ENCODE results near the gene DACT2.
"Not testable (repeated sequence)": the region's sequence is repeated elsewhere in the genome, so short reads cannot be mapped to it uniquely, and the experiment has no call there.

The DACT2 gene

DNA sequence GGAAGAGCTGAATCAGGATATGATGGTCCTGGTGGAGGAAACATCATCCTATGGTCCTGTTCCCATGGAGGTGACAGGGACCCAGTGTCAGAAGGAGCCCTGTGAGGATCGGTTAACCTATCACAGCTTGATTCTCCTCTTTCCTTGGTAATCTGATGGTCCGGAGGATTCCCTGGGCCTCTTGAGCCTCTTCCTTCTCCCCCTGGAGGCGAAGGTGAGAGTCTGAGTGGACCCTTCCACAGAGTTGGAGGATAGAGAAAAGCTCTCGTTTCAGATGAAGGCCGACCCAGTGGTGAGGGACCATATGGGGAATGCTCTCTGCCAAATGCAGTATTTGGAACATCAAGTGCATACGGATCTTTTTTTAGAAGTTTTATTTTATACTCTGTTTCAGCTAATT lies 32.1 kb downstream of the DACT2 start:
- H3K9me3 ChIP-seq (ENCODE audit: insufficient read depth, low read depth, low read length), result not testable (repeated sequence)
- no CpG with 5 or more reads among the region's 6 CpGs for WGBS (ENCODE audit: extremely low coverage, insufficient coverage, insufficient read length)

DNA sequence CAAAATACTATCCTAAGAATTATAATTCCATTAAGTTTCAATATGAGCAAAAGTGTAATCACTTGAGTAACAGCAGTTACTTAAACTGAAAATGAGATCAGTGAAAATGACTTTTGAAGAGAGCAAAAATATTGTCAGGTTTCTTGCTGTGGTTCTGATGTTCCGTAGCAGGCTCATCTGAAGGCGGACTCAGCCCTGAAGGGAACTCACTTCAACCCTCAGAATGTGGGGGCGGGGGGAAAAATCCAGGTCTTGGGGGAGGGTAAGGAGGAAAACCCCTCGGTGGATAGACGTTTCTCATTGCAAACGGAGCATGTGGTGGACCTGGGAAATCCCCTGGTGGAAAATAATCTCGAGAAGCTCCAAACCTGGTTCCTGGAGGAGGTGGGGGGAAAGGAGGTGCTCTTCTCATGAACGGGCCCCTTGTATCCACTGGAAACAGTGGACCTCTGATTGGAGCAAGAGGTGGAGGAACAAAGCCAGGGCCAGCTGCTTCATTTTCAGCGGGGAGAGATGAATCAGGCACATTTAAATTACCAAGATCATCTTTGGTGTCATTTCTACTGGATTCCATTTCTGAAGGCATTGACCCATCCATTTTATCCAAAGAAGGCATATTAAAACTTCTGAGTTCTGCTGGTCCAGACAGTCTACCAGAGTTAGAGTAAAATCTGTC lies 32.7 kb downstream of the DACT2 start:
- not testable (repeated sequence) for H3K18ac ChIP-seq (ENCODE audit: low read length); H3K4me1 ChIP-seq (ENCODE audit: control insufficient read depth in 1 of 2, insufficient read depth in 2 of 2, low read length in 2 of 2); H3K27me3 ChIP-seq (ENCODE audit: insufficient read depth, low read length); H2AK5ac ChIP-seq (ENCODE audit: low read length); H3K79me2 ChIP-seq (ENCODE audit: control insufficient read depth, insufficient read depth, low read length, poor library complexity); H2BK120ac ChIP-seq (ENCODE audit: insufficient read depth, low read length, poor library complexity); H3K4me2 ChIP-seq (ENCODE audit: low read length); H2AFZ ChIP-seq (ENCODE audit: insufficient read depth, low read length, poor library complexity); H4K12ac ChIP-seq (ENCODE audit: low read depth, low read length); H2BK12ac ChIP-seq (ENCODE audit: low read length); H4K8ac ChIP-seq (ENCODE audit: low read depth, low read length); H3K23ac ChIP-seq (ENCODE audit: low read length); H3K9me3 ChIP-seq (ENCODE audit: insufficient read depth, low read depth, low read length); DNase-seq; H4K91ac ChIP-seq (ENCODE audit: low read depth, low read length); H3K79me1 ChIP-seq (ENCODE audit: low read length); H3K4ac ChIP-seq (ENCODE audit: low read depth, low read length); H3K4me3 ChIP-seq (ENCODE audit: low read depth, low read length); H3K36me3 ChIP-seq (ENCODE audit: control insufficient read depth in 1 of 2, insufficient read depth in 2 of 2, low read length in 2 of 2); H3K14ac ChIP-seq (ENCODE audit: low read length); H2BK5ac ChIP-seq (ENCODE audit: low read depth, low read length, poor library complexity); H3K9ac ChIP-seq (ENCODE audit: low read length); H3K27ac ChIP-seq (ENCODE audit: low read depth, low read length)
- WGBS (ENCODE audit: extremely low coverage, insufficient coverage, insufficient read length), result no CpG with 5 or more reads among the region's 9 CpGs

More for the DNA sequence above, 32.1 kb downstream of the DACT2 start:
- not testable (repeated sequence) for H3K4ac ChIP-seq (ENCODE audit: low read depth, low read length); H3K79me2 ChIP-seq (ENCODE audit: control insufficient read depth, insufficient read depth, low read length, poor library complexity); H3K9ac ChIP-seq (ENCODE audit: low read length); H3K18ac ChIP-seq (ENCODE audit: low read length); H3K4me3 ChIP-seq (ENCODE audit: low read depth, low read length); H3K36me3 ChIP-seq (ENCODE audit: control insufficient read depth in 1 of 2, insufficient read depth in 2 of 2, low read length in 2 of 2); H3K4me2 ChIP-seq (ENCODE audit: low read length); H4K91ac ChIP-seq (ENCODE audit: low read depth, low read length); H3K23ac ChIP-seq (ENCODE audit: low read length); H4K12ac ChIP-seq (ENCODE audit: low read depth, low read length); H2AK5ac ChIP-seq (ENCODE audit: low read length); H2BK12ac ChIP-seq (ENCODE audit: low read length); H3K79me1 ChIP-seq (ENCODE audit: low read length); H3K14ac ChIP-seq (ENCODE audit: low read length); DNase-seq; H3K27me3 ChIP-seq (ENCODE audit: insufficient read depth, low read length); H2BK120ac ChIP-seq (ENCODE audit: insufficient read depth, low read length, poor library complexity); H3K27ac ChIP-seq (ENCODE audit: low read depth, low read length); H4K8ac ChIP-seq (ENCODE audit: low read depth, low read length); H2BK5ac ChIP-seq (ENCODE audit: low read depth, low read length, poor library complexity); H2AFZ ChIP-seq (ENCODE audit: insufficient read depth, low read length, poor library complexity); H3K4me1 ChIP-seq (ENCODE audit: control insufficient read depth in 1 of 2, insufficient read depth in 2 of 2, low read length in 2 of 2)

DNA sequence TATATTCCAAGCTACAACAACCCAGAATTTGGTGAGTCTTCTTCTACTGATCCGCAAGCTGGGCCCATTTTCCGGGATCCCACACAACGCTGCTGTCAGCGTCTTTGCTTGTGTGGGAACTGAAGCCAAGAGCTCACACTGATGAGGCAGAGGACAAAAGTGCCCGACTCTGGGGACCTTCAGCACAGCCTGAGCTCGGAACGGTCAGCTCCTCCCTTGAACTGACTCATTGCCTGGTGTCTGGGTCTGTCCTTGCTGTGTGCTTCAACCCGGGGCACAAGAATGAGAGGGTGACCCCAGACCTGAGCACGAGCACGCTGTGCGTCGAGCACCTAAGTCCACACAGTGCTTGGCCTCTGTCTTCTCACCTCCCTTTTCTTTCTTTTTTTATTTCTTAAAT lies 33.5 kb downstream of the DACT2 start:
- no peak overlapping the region for H3K4ac ChIP-seq (ENCODE audit: low read depth, low read length)
- H3K14ac ChIP-seq (ENCODE audit: low read length), result no peak overlapping the region
- H3K23ac ChIP-seq (ENCODE audit: low read length), result no peak overlapping the region
- peaks cover 8% of the 10 kb centered on the region for H3K9me3 ChIP-seq (ENCODE audit: insufficient read depth, low read depth, low read length)
- no peak overlapping the region for H4K91ac ChIP-seq (ENCODE audit: low read depth, low read length)
- no peaks in the 10 kb centered on the region for H3K36me3 ChIP-seq (ENCODE audit: control insufficient read depth in 1 of 2, insufficient read depth in 2 of 2, low read length in 2 of 2)
- no peaks in the 10 kb centered on the region for H3K79me1 ChIP-seq (ENCODE audit: low read length)
- H3K27ac ChIP-seq (ENCODE audit: low read depth, low read length), result no peak overlapping the region
- H3K4me2 ChIP-seq (ENCODE audit: low read length), result no peak overlapping the region
- H2BK120ac ChIP-seq (ENCODE audit: insufficient read depth, low read length, poor library complexity), result no peak overlapping the region
- no peak overlapping the region for H3K4me3 ChIP-seq (ENCODE audit: low read depth, low read length)
- no peak overlapping the region for H2AFZ ChIP-seq (ENCODE audit: insufficient read depth, low read length, poor library complexity)
- no peak overlapping the region for H4K8ac ChIP-seq (ENCODE audit: low read depth, low read length)
- no peak overlapping the region for H4K12ac ChIP-seq (ENCODE audit: low read depth, low read length)
- no peak overlapping the region for H2AK5ac ChIP-seq (ENCODE audit: low read length)
- no peak overlapping the region for H2BK5ac ChIP-seq (ENCODE audit: low read depth, low read length, poor library complexity)
- no CpG with 5 or more reads among the region's 12 CpGs for WGBS (ENCODE audit: extremely low coverage, insufficient coverage, insufficient read length)
- H3K18ac ChIP-seq (ENCODE audit: low read length), result no peak overlapping the region
- H3K4me1 ChIP-seq (ENCODE audit: control insufficient read depth in 1 of 2, insufficient read depth in 2 of 2, low read length in 2 of 2), result peaks cover 0 to 3% of the 10 kb centered on the region in 2 experiments
- no peak overlapping the region for H2BK12ac ChIP-seq (ENCODE audit: low read length)
- DNase-seq, result no peak
- H3K27me3 ChIP-seq (ENCODE audit: insufficient read depth, low read length), result no peaks in the 10 kb centered on the region
- no peak overlapping the region for H3K9ac ChIP-seq (ENCODE audit: low read length)
- H3K79me2 ChIP-seq (ENCODE audit: control insufficient read depth, insufficient read depth, low read length, poor library complexity), result no peaks in the 10 kb centered on the region

DNA sequence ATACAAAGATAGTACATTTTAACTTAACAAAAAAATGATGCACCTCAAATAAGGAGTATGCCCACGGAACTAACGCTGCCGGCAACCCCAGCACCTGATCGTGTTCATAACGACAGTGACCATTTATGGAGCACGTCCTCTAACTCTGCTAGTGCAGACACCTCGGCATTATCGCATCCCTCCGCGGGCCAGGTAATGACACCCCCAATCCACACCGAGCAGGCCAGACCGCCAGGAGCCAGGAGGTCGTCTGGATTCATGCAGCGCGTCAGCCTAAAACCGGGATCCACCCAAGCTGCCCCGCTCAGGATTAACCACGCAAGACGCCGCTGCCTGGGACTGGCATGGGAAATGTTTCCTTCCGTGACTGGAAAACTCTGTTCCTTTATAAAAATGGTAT lies 34.1 kb downstream of the DACT2 start:
- Histone ChIP-seq H3K27me3 (ENCODE audit: insufficient read depth, low read length) (no peaks in the 10 kb centered on the region), H4K91ac (ENCODE audit: low read depth, low read length) (no peak overlapping the region)
- WGBS (ENCODE audit: extremely low coverage, insufficient coverage, insufficient read length), result no CpG with 5 or more reads among the region's 21 CpGs

More for the DNA sequence above, 34.1 kb downstream of the DACT2 start:
- Histone ChIP-seq H3K14ac (ENCODE audit: low read length) (no peak overlapping the region), H2BK120ac (ENCODE audit: insufficient read depth, low read length, poor library complexity) (no peak overlapping the region), H2BK12ac (ENCODE audit: low read length) (no peak overlapping the region), H3K36me3 (ENCODE audit: control insufficient read depth in 1 of 2, insufficient read depth in 2 of 2, low read length in 2 of 2) (no peaks in the 10 kb centered on the region), H3K9ac (ENCODE audit: low read length) (no peak overlapping the region), H3K9me3 (ENCODE audit: insufficient read depth, low read depth, low read length) (peaks cover 8% of the 10 kb centered on the region), H3K4me1 (ENCODE audit: control insufficient read depth in 1 of 2, insufficient read depth in 2 of 2, low read length in 2 of 2) (peaks cover 0 to 3% of the 10 kb centered on the region in 2 experiments), H2BK5ac (ENCODE audit: low read depth, low read length, poor library complexity) (no peak overlapping the region), H3K23ac (ENCODE audit: low read length) (no peak overlapping the region), H3K27ac (ENCODE audit: low read depth, low read length) (no peak overlapping the region), H3K79me2 (ENCODE audit: control insufficient read depth, insufficient read depth, low read length, poor library complexity) (no peaks in the 10 kb centered on the region), H3K4me2 (ENCODE audit: low read length) (no peak overlapping the region), H4K12ac (ENCODE audit: low read depth, low read length) (no peak overlapping the region), H2AK5ac (ENCODE audit: low read length) (no peak overlapping the region), H4K8ac (ENCODE audit: low read depth, low read length) (no peak overlapping the region), H3K4me3 (ENCODE audit: low read depth, low read length) (no peak overlapping the region), H3K4ac (ENCODE audit: low read depth, low read length) (no peak overlapping the region), H3K79me1 (ENCODE audit: low read length) (no peaks in the 10 kb centered on the region), H2AFZ (ENCODE audit: insufficient read depth, low read length, poor library complexity) (no peak overlapping the region), H3K18ac (ENCODE audit: low read length) (no peak overlapping the region)
- no peak for DNase-seq

Data from trophoblast cell (in vitro differentiated cells and primary cell).